Fibroblast of lung (primary cell): ENCODE measurements around the gene NRROS.

Experiments
- CTCF ChIP-seq, 2 donors: IDR thresholded peaks in 1 of 2; conservative IDR thresholded peaks in 1 of 2; 1 replicate in 1 of 2; 2 replicates in 1 of 2; pipeline ENCODE4 v1.5.1; 2011 to 2012; ENCODE audit warnings: low read length in 2 of 2, control low read depth in 1 of 2, inconsistent platforms in 1 of 2, low read depth in 1 of 2, mild to moderate bottlenecking in 1 of 2
- EZH2 ChIP-seq: IDR thresholded peaks from 2 replicates; pipeline ENCODE4 v1.5.1; 2012; ENCODE audit warnings: low read length, control low read depth, mild to moderate bottlenecking; ENCODE audit errors: missing control alignments

GRCh38 chr3:196655496-196655895 is 16.0 kb downstream of the NRROS start:
- TF ChIP-seq CTCF (conservative IDR thresholded peaks at IDR 0.05 in 1 of 2, IDR thresholded peaks at IDR 0.05 in 1 of 2; ENCODE audit: low read depth in 1 of 2, low read length in 2 of 2) (no peak), EZH2 (no peak)
